Muscle of back (tissue), 11 donors: ENCODE results near the gene SLC9A2. TPM values are rescaled to one million over a fixed set of nuclear protein-coding genes. Genes with fewer than 3 reads are reported as not detected.

Experiments used
- DNase-seq, 3 donors: peaks; one replicate each; pipeline versions ENCODE4 v3.0.0 to v3.0.0-alpha.2; 2013
- polyA plus RNA-seq, 10 donors: library from polyadenylated mRNA; unstranded; fragments of 120-200 nt; gene quantifications; one replicate each; pipeline ENCODE4 v1.2.1, GENCODE V29; 2013; ENCODE audit not compliant: insufficient read length in 10 of 10

The SLC9A2 gene
- polyA plus RNA-seq, 10 donors: 0.71 to 3.3 (median 1.6) TPM

DNA sequence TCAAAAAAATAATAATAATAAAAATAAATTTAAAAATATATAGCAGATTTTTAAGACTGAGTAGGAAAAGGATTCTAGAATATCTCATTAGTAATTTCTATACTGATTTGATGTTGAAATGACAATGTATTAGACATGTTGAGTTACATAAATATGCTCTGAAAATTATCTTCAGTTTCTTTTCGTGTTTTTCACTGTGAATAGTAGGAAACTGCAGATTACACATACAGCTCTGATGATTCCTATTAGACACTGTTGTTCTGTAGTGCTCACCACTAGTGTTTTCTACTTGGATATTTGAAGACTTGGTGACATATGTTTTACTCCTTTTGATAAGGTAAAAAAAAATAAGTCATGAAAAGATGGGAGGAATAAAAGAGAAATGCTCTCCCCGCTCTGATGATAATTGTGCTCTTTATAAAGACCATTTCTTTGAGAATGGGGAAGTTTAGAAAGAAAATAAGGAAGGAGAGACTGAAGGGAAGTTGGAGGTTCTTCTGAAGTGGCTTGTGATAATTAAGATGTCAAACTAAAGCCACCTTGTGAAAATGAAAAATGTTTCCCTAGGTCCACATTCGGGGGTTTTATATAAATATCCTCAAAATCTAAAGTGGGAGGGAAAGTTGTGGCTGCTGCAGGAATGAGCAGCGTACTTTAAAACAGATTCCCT is 52.9 kb downstream of the SLC9A2 start:
- DNase-seq: no peak

- DNase-seq: no peak
Measured at GRCh38 chr2:102674370-102674769, 55.0 kb downstream of the SLC9A2 start.

GRCh38 chr2:102674836-102675235 is 55.5 kb downstream of the SLC9A2 start:
- DNase-seq: no peak

DNA sequence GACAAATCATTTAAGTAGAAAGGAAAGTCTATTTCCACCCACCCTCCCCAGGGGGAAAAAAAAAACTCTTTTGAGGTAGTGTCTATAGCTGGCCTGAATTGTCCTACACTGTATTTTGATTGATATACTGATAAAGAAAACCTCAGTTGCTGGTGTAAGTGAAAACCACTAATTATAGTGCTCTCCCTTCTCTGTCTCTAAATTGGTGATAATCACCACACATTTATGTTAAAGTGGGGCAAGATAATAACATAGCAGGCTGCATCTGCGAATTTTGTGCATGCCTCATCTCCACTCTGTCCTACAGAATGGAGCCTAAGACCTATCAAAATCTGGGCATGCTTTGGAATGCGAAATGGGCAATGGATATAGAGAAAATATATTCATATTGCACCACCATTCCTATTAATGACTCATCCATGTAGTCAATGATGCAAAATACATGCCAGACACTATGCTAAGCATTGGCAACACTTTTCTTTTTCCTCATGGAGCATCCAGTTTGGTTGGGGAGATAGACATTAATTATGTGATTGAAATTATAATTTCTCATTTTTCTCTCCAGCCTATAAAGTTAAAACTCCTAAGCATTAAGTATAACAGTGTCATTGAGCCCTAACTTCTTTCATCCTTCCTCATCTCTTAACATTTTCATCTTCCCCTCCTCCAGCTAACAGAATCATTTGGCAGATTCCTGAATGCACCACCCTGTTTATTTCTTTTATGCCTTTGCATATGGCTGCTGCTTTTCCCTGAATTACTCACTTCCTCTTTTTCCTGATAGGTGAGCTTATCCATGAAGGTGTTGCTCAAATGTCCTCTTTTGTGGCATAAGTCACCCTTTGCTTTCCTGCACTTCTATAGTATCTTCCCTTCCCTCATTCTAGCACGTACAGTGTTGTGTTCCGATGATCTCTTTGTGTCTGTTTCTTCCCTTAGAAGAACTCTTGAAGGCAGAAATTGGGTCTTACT is 58.2 kb downstream of the SLC9A2 start:
- no peak for DNase-seq

DNA sequence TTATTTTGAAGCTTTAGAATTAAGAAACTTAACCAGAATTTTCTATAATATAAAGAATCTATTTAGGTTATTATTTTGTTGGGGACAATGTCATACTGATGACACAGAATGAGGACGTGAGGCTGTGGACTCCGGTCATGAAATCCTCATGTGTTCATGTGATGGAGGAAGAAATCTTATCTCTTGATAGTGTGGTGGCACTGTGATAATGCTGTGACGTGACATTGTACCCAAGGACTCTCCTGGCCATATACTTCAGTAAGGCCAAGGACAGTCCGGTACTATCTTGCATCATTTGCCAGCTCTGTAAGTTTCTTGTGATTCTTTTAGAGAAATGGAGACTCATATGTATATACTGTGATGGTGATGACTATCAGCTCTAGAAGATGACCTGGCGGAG is 59.1 kb downstream of the SLC9A2 start:
- DNase-seq: no peak

GRCh38 chr2:102686479-102687439 is 67.4 kb downstream of the SLC9A2 start:
- no peak for DNase-seq

DNA sequence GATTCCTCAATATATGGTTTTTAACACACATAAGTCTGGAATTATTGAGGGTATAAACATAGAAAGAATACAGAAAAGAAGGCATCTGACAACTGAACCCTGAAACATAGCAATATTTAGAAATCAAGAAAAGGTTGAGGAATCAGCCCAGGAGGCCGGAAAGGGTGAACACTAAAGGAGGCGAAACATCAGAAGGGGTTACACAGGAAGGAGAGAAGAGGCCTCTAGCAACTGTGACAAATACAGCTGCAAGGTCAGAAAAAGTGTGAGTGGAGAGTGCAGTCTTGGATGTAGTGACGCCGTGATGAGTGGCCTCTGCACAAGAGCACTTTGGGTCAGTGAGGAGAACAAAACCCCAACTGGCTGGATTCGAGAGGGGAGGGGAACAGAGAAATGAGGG is 70.7 kb downstream of the SLC9A2 start:
- no peak for DNase-seq

GRCh38 chr2:102696463-102696862 is 77.1 kb downstream of the SLC9A2 start:
- no peak for DNase-seq

GRCh38 chr2:102698369-102699111 is 79.2 kb downstream of the SLC9A2 start:
- DNase-seq: no peak

DNA sequence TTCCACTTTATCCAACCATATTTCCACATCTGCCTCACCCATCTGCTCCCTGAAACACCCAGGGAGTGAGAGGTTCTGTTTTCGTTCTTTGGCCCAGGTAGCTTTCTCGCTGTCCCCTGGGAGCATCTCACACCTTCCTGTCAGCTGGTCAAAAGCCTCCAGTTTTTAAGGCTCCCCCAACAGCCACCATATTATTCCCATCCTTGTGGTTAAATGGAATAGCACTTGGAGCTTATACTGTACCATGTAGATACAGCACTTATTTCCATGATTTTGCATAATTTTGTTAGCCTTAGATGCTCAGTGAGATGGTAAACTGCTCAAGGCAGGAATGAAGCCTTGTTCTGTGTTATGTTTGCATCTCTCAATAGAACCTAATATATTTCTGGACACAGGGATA is 84.0 kb downstream of the SLC9A2 start:
- DNase-seq: no peak

DNA sequence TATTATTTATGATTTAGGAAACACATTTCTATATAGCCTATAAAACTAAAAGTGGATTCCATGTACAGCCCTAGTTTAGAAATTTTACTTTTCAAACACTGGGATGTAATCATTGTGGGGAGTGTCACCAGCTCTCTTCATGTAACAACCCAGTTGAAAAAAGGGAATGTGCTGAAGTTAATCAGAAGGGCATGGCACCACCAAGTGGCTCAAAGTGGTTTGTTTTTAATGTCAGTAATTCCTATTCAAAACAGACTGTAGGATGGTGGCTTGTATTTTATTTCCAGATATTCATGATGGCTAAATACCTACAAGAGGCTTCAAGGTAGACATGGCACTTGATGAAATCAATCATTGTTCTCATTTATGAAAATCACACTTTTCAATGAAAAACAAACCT is 84.4 kb downstream of the SLC9A2 start:
- no peak for DNase-seq

DNA sequence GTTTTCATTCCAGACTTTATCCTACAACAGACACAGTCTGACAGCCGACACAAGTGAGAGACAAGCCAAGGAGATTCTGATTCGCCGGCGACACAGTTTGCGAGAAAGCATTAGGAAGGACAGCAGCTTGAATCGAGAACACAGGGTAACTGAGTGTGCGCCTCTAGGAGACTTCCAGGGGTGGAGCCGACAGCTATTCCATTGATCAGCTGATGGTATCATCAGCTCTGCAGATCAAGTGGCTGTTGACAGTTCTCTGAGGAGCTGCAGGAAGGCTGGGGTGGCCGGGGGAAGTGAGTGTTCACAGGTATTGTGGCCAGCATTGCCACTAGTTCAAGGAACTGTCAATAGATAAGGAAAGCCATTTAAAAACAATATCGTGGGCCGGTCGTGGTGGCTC is 85.2 kb downstream of the SLC9A2 start:
- no peak for DNase-seq

GRCh38 chr2:102707796-102708695 is 88.7 kb downstream of the SLC9A2 start:
- DNase-seq: peak in 2 of 3 donors; percentile 7 to 10

GRCh38 chr2:102708847-102709559 is 89.7 kb downstream of the SLC9A2 start:
- no peak for DNase-seq

- DNase-seq: no peak
Measured at GRCh38 chr2:102717308-102718018, 98.1 kb downstream of the SLC9A2 start.

DNA sequence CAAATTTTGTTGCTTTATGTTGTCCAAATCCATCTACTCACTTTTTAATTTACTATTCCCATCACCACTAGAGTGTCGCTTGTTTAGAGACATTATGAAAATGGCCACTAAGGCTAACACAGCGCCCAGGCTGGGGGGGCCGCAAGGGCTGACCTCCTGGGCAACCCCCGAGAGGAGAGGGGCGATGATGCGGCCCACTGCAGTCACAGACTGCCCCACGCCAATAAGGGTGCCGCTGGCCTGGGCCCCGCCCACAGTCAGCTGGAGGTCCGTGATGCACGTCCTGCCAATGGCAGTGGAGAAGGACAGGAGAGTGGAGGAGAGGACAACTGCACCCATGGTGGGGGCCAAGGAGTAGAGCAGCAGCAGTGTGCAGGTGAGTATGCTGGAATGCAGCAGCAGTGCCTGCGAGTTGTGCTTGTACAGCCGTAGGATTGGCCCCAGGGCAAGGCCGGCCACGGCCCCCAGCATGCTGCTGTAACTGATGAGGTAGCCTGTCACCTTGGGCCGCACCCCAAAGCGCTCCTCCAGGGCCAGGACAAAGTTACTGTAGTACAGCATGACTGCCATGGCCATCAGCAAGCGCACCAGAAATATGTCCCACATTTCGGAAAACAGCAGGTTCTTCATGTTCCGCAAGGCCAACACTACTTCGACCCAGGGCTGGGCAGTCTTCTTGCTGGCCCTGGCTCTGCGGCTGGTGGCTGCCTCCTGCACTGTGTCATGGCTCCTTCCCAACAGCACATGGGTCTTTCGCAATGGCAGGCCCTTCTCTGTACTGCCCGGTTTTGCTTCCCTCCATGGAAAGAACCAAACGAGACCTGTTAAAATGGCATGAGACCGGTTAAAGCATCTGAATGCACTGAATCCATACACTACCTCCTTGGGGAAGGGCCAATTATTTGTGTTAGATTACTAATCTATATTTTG is 99.3 kb downstream of the SLC9A2 start:
- no peak for DNase-seq

GRCh38 chr2:102724016-102724490 is 104.7 kb downstream of the SLC9A2 start:
- no peak for DNase-seq
